ENCODE measurements around the gene SPEF1.

The SPEF1 gene

DNA sequence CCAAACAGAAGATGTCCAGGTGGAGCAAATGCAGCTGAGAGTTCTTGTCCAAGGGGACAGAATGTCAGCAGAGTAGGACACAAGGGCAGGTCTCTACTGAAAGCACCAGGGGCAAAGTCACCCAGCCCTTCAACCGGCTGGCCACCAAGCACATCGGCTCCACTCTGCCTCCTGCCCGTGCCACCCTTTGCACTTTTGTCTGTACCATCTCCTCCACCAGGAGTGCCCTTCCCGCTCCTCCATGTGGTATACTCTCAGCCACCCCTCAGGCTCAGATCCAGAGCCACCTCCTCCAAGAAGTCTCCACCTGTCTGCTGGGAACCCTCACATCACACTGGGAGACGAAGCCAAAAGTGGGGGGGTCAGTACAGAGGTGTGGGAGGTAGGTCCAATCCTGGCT lies 52.9 kb downstream of the SPEF1 start:
- no peak for DNase-seq
